Measurements from ENCODE around the gene ZMYM2. TPM values are rescaled to one million over a fixed set of nuclear protein-coding genes. Genes with fewer than 3 reads are reported as not detected.

Gene ZMYM2
- total and polyA plus RNA-seq, 2 of the 13 experiments (the other 11 are each of a cell fraction or from before 2014, with no cell fraction given) = 22.4 to 40.8 TPM

GRCh38 chr13:19991531-19991930, 33.0 kb downstream of the ZMYM2 start:
- Histone ChIP-seq H3K4me1 (ENCODE audit: insufficient read depth, low read length) (0 out of 2 replicates have a peak, but pooled peaks cover 6% of the 10 kb centered on the region), H3K4me2 (ENCODE audit: low read depth, low read length) (no peak overlapping the region), H3K36me3 (replicated peaks in 1 of 2; ENCODE audit: control insufficient read depth in 1 of 2, insufficient read depth in 2 of 2, low read length in 2 of 2) (peaks cover 5 to 31% of the 10 kb centered on the region in 2 experiments; a peak in 4 of 5 replicates), H3K79me2 (ENCODE audit: insufficient read depth, low read length) (peaks cover 38% of the 10 kb centered on the region), H3K9ac (ENCODE audit: insufficient read depth, low read depth, low read length) (no peak overlapping the region), H3K4me3 (replicated peaks in 1 of 3; ENCODE audit: insufficient read depth in 1 of 3, low read depth in 2 of 3, low read length in 3 of 3) (no peak overlapping the region), H3K27ac (ENCODE audit: extremely low read length, insufficient read depth, low read length) (no peak overlapping the region), H4K20me1 (ENCODE audit: insufficient read depth, low read length) (peaks cover 8% of the 10 kb centered on the region; the same call in 1 of the 2 replicates), H2AFZ (ENCODE audit: low read length) (no peak overlapping the region), H3K9me3 (ENCODE audit: low read length) (no peaks in the 10 kb centered on the region), H3K27me3 (ENCODE audit: control insufficient read depth in 1 of 2, insufficient read depth in 2 of 2, low read length in 2 of 2) (no peaks in the 10 kb centered on the region)
- 95% methylated on average over 2 of the region's 2 CpGs for WGBS (ENCODE audit: low lambda C conversion rate)
- TF ChIP-seq NFE2L2 (IDR thresholded peaks at IDR 0.05; ENCODE audit: low read length) (no peak), RCOR2 (CRISPR knock-in tag; IDR thresholded peaks at IDR 0.05) (no peak), NBN (conservative IDR thresholded peaks at IDR 0.05) (no peak), YEATS2 (CRISPR knock-in tag; IDR thresholded peaks at IDR 0.05; ENCODE audit: borderline replicate concordance) (no peak), ZNF136 (CRISPR knock-in tag; IDR thresholded peaks at IDR 0.05; ENCODE audit: low read depth) (no peak)
- DNase-seq (ENCODE audit: low spot score) (no peak), ATAC-seq (no peak), FAIRE-seq (no peak)
- intact Hi-C loops (cut with micrococcal nuclease; ENCODE audit: unreplicated experiment) = no loop called here
- in situ Hi-C loops (cut with HindIII; ENCODE audit: extremely low pct_ligation_motif_present, low pct_unique_long_range_greater_than_20kb) = no loop called here
- POLR2A ChIA-PET = no interaction called here
- BruUV-seq (replicated peaks) = no TSS peak
- CTCF ChIA-PET (ENCODE audit: low intra/inter-chr PET ratio, low total read pairs) = no interaction called here

- no peak overlapping the region for H2AFZ ChIP-seq (ENCODE audit: low read length)
- BruUV-seq (replicated peaks) = no TSS peak
- POLR2A ChIA-PET = no interaction called here
- no peaks in the 10 kb centered on the region for H3K27me3 ChIP-seq (ENCODE audit: control insufficient read depth in 1 of 2, insufficient read depth in 2 of 2, low read length in 2 of 2)
- CTCF ChIA-PET (ENCODE audit: low intra/inter-chr PET ratio, low total read pairs) = no interaction called here
- H3K9me3 ChIP-seq (ENCODE audit: low read length) = no peaks in the 10 kb centered on the region
- WGBS (ENCODE audit: low lambda C conversion rate) = 98% methylated on average over 4 of the region's 4 CpGs
- H3K4me2 ChIP-seq (ENCODE audit: low read depth, low read length) = no peak overlapping the region
- H3K4me1 ChIP-seq (ENCODE audit: insufficient read depth, low read length) = 0 out of 2 replicates have a peak, but pooled peaks cover 6% of the 10 kb centered on the region
- FAIRE-seq (no peak), DNase-seq (ENCODE audit: low spot score) (no peak), ATAC-seq (no peak)
- peaks cover 33% of the 10 kb centered on the region for H3K79me2 ChIP-seq (ENCODE audit: insufficient read depth, low read length)
- peaks cover 6 to 40% of the 10 kb centered on the region in 2 experiments; a peak in 4 of 5 replicates for H3K36me3 ChIP-seq (replicated peaks in 1 of 2; ENCODE audit: control insufficient read depth in 1 of 2, insufficient read depth in 2 of 2, low read length in 2 of 2)
- in situ Hi-C loops (cut with HindIII; ENCODE audit: extremely low pct_ligation_motif_present, low pct_unique_long_range_greater_than_20kb) (no loop called here), intact Hi-C loops (cut with micrococcal nuclease; ENCODE audit: unreplicated experiment) (no loop called here)
- no peak overlapping the region for H3K27ac ChIP-seq (ENCODE audit: extremely low read length, insufficient read depth, low read length)
- H3K4me3 ChIP-seq (replicated peaks in 1 of 3; ENCODE audit: insufficient read depth in 1 of 3, low read depth in 2 of 3, low read length in 3 of 3) = no peak overlapping the region
- peaks cover 8% of the 10 kb centered on the region; the same call in 1 of the 2 replicates for H4K20me1 ChIP-seq (ENCODE audit: insufficient read depth, low read length)
- no peak overlapping the region for H3K9ac ChIP-seq (ENCODE audit: insufficient read depth, low read depth, low read length)
- TF ChIP-seq ZNF550 (CRISPR knock-in tag; IDR thresholded peaks at IDR 0.05; ENCODE audit: borderline replicate concordance) (no peak), ZNF800 (CRISPR knock-in tag; IDR thresholded peaks at IDR 0.05) (no peak), ZNF234 (CRISPR knock-in tag; conservative IDR thresholded peaks at IDR 0.05) (no peak), GTF2F1 (IDR thresholded peaks at IDR 0.05; ENCODE audit: low read length) (no peak), ZZZ3 (CRISPR knock-in tag; IDR thresholded peaks at IDR 0.05; ENCODE audit: borderline replicate concordance) (no peak), ZBTB26 (CRISPR knock-in tag; IDR thresholded peaks at IDR 0.05; ENCODE audit: borderline replicate concordance) (no peak), PAF1 (CRISPR knock-in tag; IDR thresholded peaks at IDR 0.05) (no peak), ZSCAN21 (CRISPR knock-in tag; IDR thresholded peaks at IDR 0.05; ENCODE audit: borderline replicate concordance) (no peak), ZNF24 (IDR thresholded peaks at IDR 0.05) (no peak), ZNF772 (CRISPR knock-in tag; IDR thresholded peaks at IDR 0.05) (no peak), DRAP1 (CRISPR knock-in tag; IDR thresholded peaks at IDR 0.05) (no peak), DR1 (CRISPR knock-in tag; IDR thresholded peaks at IDR 0.05) (no peak)
Measured at GRCh38 chr13:19993024-19993423, 34.5 kb downstream of the ZMYM2 start.
